Cortex of kidney (tissue), 1 donor: ENCODE measurements around the gene PNMA8B.

Experiments used
- DNase-seq: peaks from one replicate; lab custom pipeline; 2025; lab: John Stamatoyannopoulos, UW

The PNMA8B gene

GRCh38 chr19:46486358-46486757 is 9.3 kb downstream of the PNMA8B start:
- DNase-seq: no peak

- no peak for DNase-seq
Measured at GRCh38 chr19:46484656-46485055, 11.0 kb downstream of the PNMA8B start.

DNA sequence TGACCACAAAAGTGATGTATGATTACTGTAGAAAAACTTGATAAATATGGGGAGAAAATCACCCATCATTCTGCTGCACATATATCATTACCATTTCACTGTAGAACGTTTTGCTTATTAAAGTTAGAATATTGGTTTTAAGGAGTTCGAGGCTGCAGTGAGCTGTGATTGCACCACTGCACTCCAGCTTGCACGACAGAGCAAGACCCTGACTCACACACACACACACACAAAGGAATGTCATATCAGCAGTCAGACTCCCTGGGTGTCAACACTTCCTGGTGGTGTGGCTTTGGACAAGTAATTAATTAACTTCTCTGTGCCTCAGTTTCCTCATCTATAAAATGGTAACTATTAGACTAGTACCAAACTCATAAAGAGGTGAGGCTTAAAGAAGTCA is 13.0 kb downstream of the PNMA8B start:
- DNase-seq: no peak

- no peak for DNase-seq
Measured at GRCh38 chr19:46481947-46482346, 13.7 kb downstream of the PNMA8B start.

DNA sequence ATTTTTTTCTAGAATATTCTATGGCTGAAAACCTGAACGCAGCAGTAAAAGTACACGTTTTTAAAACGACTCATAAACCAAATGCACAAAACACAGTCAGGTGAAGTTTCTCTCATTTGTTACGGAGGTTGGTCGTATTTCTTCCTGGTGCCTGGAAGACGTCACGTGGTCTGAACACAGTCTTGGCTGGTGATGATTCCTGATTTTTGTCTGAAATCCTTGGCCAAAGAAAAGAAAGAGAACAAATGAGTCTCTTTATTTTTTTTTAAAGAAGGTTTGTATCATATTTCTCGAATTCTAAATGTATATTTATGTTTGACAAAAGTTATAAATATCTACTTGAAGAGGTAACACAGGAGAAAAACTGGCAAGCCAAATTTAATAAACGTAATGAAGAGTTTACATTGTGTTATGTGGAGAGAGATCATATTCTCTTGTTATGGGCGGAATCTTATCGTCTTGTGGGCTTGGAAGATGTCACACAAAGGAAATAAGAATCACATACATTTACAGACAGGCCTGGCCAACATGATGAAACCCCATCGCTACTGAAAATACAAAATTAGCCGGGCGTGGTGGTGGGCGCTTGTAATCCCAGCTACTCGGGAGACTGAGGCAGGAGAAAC is 14.3 kb downstream of the PNMA8B start:
- no peak for DNase-seq

DNA sequence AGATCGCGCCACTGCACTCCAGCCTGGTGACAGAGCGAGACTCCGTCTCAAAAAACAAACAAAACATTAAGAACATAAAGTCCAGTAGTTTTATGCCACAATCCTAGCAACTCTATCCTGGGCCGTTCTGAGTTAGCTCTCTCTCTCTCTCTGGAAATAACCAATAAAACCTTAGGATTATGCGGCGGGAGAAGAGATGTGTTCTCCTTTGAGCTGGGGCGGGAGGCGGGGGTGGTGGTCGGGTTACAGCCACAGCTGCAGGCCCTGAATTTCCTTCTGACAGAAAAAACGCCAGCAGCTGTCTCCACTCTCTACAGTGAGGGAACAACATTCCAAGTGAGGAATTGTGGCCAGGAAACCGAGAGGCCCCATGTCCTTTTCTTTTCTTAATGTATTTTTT is 15.3 kb downstream of the PNMA8B start:
- no peak for DNase-seq

GRCh38 chr19:46478356-46478986 is 17.2 kb downstream of the PNMA8B start:
- DNase-seq: no peak

DNA sequence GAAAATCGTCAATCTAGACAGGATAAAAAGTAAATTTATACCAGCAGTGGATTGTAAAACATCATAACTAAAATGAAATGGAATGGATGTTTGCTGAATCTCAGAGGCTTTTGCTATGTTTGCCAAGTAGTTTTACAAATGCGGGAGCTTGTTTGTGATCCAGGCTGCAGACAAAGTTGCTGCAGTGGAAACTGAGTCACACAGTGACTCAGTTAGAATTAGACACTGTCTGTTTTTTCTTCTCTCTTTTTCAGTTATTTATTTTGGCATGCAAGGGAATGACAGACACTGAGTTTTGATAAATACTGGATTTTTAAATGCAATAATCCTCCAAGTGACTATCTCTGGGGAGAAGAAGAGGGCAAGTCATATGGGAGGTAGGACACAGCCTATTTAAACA is 19.7 kb downstream of the PNMA8B start:
- DNase-seq: no peak

DNA sequence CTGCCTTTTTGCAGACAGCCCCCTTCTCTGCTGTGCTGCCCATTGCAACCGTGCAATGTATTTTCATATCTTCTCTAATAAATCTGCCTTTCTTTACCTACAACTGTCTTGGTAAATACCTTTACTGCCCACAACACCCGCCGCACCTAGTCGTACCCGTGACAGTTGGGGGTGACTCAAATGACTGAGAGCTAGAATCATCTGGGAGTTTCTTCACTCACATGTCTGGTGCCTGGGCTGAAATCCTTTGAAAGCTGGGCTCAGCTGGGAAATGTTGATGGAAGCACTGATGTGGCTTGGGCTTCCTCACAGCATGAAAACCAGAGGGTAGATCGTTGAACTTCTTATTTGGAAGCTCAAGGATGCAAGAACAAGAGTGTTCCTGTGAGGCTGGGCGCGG is 21.5 kb downstream of the PNMA8B start:
- no peak for DNase-seq

DNA sequence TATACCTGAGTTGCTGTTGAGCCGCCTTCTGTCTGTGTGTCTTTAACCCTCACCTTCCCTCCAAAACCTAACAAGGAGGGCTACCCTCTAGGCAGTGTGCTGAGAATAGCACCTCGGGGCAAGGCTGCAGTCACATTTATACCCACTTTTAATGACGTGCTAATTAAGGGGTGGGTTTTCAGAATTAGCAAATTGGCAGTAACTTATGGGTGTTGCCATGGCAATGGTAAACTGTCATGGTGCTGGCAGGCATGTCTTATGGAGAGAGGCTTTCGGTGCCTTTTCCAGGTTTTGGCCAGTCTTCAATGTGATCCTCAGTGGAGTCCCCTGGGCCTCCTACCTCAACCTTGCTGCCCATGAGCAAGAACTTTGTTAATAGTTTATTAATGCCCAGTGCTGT is 23.1 kb downstream of the PNMA8B start:
- DNase-seq: no peak

- no peak for DNase-seq
Measured at GRCh38 chr19:46471811-46472543, 23.7 kb downstream of the PNMA8B start.

DNA sequence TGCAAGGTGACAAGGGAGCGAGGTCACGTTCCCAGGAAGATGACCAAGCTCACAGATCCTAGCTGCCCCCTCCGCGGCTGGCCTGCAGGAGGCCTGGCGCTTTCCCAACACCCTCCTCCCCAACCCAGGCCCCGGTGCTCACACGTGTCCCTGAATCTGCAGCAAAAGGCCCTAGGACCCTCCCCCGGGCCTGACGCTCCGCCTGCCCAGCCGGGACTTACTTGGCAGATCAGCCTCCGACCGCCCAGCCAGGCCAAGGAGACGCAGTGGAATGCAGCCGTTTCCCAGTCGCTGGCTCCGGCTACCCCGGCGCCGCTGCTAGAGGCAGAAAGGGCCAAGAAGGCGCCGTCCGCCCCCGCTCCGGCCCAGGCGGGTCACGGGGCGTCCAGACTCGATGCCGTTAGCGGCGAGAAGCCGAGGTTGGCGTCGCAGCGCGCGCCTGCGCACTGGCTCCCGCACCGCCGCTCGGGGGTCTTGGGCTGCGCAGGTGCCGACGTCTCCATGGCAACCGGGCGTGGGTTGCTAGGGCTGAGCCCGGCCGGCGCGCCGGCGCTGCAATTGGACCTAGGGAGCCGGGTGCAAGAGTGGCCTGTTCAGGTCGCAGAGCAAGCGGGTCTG is 24.4 kb downstream of the PNMA8B start, which contains the start of gene PNMA8A:
Gene PNMA8A (minus strand): TSS at position 448 of the 618 bp plus-strand sequence. CDS start 528 bp downstream, outside the sequence.
- DNase-seq: no peak

DNA sequence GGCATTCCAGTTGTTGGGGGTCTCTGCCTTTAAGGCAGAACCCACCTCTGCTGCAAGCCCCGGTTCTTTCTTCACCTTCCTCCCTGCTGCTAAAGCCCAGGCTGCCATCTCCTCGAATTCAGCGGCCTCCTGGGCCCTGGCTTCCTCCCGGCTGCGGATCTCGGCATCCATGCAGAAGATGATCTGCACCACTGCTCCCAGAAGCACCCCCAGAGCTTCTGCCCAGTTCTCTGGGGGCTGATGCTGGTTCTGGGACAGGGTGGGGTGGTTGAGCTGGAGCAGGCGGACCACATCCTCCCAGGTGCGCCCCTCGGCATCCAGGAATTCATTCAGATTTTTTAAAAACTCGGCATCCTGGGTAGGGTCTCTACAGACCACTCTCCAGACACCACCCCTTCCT is 25.3 kb downstream of the PNMA8B start:
- no peak for DNase-seq

- no peak for DNase-seq
Measured at GRCh38 chr19:46469541-46470185, 26.0 kb downstream of the PNMA8B start.

- DNase-seq: no peak
Measured at GRCh38 chr19:46466536-46467196, 29.0 kb downstream of the PNMA8B start.

- no peak for DNase-seq
Measured at GRCh38 chr19:46463516-46463915, 32.2 kb downstream of the PNMA8B start.

GRCh38 chr19:46461537-46461936 is 34.1 kb downstream of the PNMA8B start:
- no peak for DNase-seq

- DNase-seq: no peak
Measured at GRCh38 chr19:46460981-46461380, 34.7 kb downstream of the PNMA8B start.

DNA sequence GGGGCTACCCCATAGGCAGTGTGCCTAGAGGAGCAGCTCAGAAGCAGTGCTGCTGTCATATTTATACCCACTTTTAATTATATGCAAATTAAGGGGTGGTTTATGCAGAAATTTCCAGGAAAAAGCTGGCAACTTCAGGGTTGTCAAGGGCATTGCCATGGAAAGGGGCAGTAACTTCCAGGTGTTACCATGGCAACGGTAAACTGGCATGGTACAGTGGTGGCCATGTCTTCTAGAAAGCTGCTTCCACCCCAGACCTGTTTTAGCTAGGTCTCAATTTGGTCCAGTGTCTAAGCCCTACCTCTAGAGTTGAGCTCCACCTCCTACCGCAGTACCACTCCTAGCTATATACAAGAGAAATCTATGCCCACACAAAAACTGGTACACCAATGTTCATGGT is 35.6 kb downstream of the PNMA8B start:
- no peak for DNase-seq

DNA sequence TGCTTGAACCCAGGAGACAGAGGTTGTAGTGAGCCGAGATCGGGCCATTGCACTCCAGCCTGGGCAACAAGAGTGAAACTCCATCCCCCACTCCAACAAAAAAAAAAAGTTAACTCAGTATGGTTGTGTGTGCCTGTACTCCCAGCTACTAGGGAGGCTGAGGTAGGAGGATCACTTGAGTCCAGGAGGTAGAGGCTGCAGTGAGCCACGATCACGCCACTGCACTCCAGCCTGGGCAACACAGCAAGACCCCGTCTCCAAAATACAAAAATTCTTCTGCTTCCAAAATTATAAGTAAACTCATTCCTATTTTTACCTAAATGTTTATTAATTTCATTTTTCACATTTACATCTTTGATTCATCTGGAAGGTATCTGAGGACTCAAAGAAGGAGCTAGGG is 38.7 kb downstream of the PNMA8B start:
- DNase-seq: no peak

- no peak for DNase-seq
Measured at GRCh38 chr19:46454244-46454643, 41.4 kb downstream of the PNMA8B start.

DNA sequence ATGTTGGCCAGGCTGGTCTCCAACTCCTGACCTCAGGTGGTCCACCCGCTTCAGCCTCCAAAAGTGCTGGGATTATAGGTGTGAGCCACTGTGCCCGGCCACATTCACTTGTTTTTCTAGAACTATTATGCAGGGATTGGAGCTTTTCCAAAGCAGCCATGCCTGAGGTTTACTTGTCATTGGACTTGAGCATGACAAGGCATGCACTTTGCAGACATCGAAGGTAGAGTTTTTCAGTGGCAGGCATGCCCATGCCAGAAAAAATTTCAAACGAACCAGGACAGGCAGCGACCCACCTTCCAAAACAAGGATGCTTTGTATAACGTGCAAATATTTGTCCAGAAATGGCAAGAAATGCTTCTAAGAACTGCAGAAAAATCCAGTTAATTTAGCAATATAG is 42.0 kb downstream of the PNMA8B start:
- DNase-seq: no peak
